Nephron (organoid): Measurements from ENCODE around the gene BAIAP3.
A peak's percentile ranks its signal among the peaks of the same experiment; 100 is the strongest.

ENCODE experiments used
- H3K27ac Mint-ChIP-seq, 3 experiments: 2 replicates each; pipeline ENCODE4 v1.8.0; 2020; ENCODE audit warnings: mixed read lengths in 3 of 3, mild to moderate bottlenecking in 2 of 3, moderate library complexity in 1 of 3
- H3K27me3 Mint-ChIP-seq: 2 replicates; pipeline ENCODE4 v1.8.0; 2021; ENCODE audit warnings: low read depth, mild to moderate bottlenecking, moderate library complexity, mixed read lengths
- H3K36me3 Mint-ChIP-seq: 2 replicates; pipeline ENCODE4 v1.8.0; 2020; ENCODE audit warnings: low read depth, mixed read lengths
- H3K4me1 Mint-ChIP-seq: 2 replicates; pipeline ENCODE4 v1.8.0; 2020; ENCODE audit warnings: mixed read lengths
- H3K4me3 Mint-ChIP-seq, 3 experiments: 2 replicates each; pipeline ENCODE4 v1.8.0; 2020; ENCODE audit warnings: mild to moderate bottlenecking in 3 of 3, mixed read lengths in 3 of 3, moderate library complexity in 2 of 3
- H3K9me3 Mint-ChIP-seq: 2 replicates; pipeline ENCODE4 v1.8.0; 2020; ENCODE audit warnings: mixed read lengths
- CTCF ChIP-seq, 3 experiments: fragments of 200-600 bp; sonication (generic); IDR thresholded peaks; one replicate each; pipeline ENCODE4 v1.5.0; 2021; ENCODE audit warnings: antibody characterized with exemption in 3 of 3; ENCODE audit not compliant: unreplicated experiment in 3 of 3

BAIAP3 gene

GRCh38 chr16:1343428-1344242, 10.2 kb downstream of the BAIAP3 start:
- H3K4me3 Mint-ChIP-seq = peak overlapping the region; percentile 61 to 84 (median 80)
- peaks cover 21% of the 10 kb centered on the region for H3K27me3 Mint-ChIP-seq
- no peak for TF ChIP-seq CTCF (IDR thresholded peaks at IDR 0.05; ENCODE audit: unreplicated experiment in 3 of 3)
- no peaks in the 10 kb centered on the region for H3K36me3 Mint-ChIP-seq
- H3K4me1 Mint-ChIP-seq = peaks cover 5% of the 10 kb centered on the region
- H3K9me3 Mint-ChIP-seq = no peaks in the 10 kb centered on the region
- H3K27ac Mint-ChIP-seq = no peak overlapping the region

- no peak overlapping the region for H3K27ac Mint-ChIP-seq
- no peak for TF ChIP-seq CTCF (IDR thresholded peaks at IDR 0.05; ENCODE audit: unreplicated experiment in 3 of 3)
- no peaks in the 10 kb centered on the region for H3K36me3 Mint-ChIP-seq
- peaks cover 21% of the 10 kb centered on the region for H3K27me3 Mint-ChIP-seq
- H3K4me1 Mint-ChIP-seq = peaks cover 5% of the 10 kb centered on the region
- no peaks in the 10 kb centered on the region for H3K9me3 Mint-ChIP-seq
- H3K4me3 Mint-ChIP-seq = no peak overlapping the region
Measured at GRCh38 chr16:1344499-1344898, 11.1 kb downstream of the BAIAP3 start.

GRCh38 chr16:1345087-1345486, 11.6 kb downstream of the BAIAP3 start:
- Mint-ChIP-seq H3K27me3 (peaks cover 21% of the 10 kb centered on the region), H3K4me3 (no peak overlapping the region), H3K36me3 (no peaks in the 10 kb centered on the region), H3K27ac (no peak overlapping the region), H3K9me3 (no peaks in the 10 kb centered on the region), H3K4me1 (peaks cover 5% of the 10 kb centered on the region)
- no peak for TF ChIP-seq CTCF (IDR thresholded peaks at IDR 0.05; ENCODE audit: unreplicated experiment in 3 of 3)

GRCh38 chr16:1345651-1346421, 12.4 kb downstream of the BAIAP3 start:
- Mint-ChIP-seq H3K4me3 (no peak overlapping the region), H3K27ac (no peak overlapping the region), H3K4me1 (peaks cover 5% of the 10 kb centered on the region), H3K9me3 (no peaks in the 10 kb centered on the region), H3K36me3 (no peaks in the 10 kb centered on the region), H3K27me3 (peaks cover 21% of the 10 kb centered on the region)
- TF ChIP-seq CTCF (IDR thresholded peaks at IDR 0.05; ENCODE audit: unreplicated experiment in 3 of 3) = no peak

GRCh38 chr16:1346422-1347285, 13.2 kb downstream of the BAIAP3 start:
- H3K4me3 Mint-ChIP-seq = no peak overlapping the region
- TF ChIP-seq CTCF (IDR thresholded peaks at IDR 0.05; ENCODE audit: unreplicated experiment in 3 of 3) = no peak
- no peak overlapping the region for H3K27ac Mint-ChIP-seq
- H3K36me3 Mint-ChIP-seq = no peaks in the 10 kb centered on the region
- peaks cover 5% of the 10 kb centered on the region for H3K4me1 Mint-ChIP-seq
- H3K9me3 Mint-ChIP-seq = no peaks in the 10 kb centered on the region
- H3K27me3 Mint-ChIP-seq = peaks cover 21% of the 10 kb centered on the region
